ENCODE results near the gene PHF19. TPM values are rescaled to one million over a fixed set of nuclear protein-coding genes. Genes with fewer than 3 reads are reported as not detected.

PHF19 gene
- polyA plus RNA-seq, 1 donor = 43.4 TPM

DNA sequence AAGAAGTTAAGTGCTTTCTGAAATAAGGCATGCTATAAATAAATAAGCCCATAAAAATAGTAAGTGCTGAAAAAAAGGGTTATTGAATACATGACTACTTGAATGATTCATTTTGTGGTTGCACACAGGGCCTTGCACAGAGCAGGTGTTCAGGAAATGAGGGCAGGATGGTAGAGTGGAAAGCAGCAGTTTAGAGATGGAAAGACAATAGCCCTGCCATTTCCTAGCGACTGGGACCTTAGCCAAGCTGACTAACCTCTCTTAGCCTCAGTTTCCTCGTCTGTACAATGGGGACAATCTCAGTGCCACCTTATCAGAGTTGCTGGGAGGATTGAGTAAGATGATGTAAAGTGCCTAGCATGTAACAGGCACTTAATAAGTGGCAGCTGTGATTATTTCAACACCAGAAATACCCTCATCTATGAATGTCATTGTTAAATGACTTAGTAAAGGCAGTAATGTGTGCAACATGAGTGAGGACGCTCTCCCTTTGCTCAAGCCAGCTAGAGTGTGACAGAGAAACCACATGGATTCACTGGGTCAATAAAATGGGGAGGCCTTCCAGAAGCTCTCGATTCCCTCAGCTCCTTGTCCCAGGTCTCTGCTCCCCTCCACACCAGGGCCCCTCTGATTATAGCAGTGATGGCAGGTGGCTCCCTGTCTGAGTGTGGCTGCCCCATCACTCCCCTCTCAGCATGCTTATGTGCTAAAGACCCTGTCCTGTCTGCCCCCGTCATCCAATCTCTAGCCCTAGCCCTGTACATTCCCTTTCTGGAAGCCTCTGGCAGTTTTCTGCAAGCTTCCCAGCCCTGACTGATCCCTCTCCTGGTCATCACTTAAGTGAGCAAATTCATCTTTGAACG is 16.0 kb upstream of the PHF19 start:
- no peak for DNase-seq

DNA sequence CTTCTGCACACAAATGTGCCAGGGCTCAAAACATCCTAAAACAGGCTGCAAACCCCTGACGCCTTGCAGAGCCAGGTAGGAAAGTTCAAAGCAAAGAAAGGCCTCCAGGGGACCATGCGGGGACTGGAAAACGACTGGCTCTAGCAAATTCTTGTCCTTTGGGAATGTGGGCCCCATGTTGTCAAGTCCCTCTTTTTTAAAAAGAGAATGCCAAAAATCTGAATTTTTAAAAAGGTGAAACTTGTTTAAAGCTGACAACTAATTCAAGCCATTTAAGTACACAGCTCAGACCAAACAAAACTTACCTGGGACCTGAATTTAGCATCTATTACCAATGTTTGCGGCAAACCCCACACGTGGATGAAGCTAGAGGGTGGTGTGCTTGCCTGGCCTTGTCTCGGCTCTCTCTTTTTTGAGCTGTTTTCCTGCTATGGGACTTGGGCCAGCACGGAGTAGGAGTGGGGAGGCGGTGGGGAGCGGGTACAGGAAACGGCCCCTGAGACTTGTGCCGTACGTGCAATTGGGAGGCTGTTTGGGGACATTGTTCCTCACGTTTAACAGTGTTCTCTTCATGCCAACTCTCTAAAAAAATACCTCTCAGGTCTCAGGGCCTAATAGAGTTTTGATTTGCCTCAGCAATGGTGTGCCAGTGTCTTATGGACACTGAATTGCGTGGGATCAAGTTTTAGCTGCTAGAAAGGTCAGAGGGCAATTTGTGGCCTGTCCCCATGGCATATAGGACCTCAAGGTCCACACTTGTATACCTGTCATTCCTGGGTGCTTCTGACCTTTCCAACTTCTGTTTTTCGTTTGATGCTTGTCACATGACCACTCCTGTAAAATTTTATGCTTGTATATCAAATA is 15.1 kb upstream of the PHF19 start:
- no peak for DNase-seq

DNA sequence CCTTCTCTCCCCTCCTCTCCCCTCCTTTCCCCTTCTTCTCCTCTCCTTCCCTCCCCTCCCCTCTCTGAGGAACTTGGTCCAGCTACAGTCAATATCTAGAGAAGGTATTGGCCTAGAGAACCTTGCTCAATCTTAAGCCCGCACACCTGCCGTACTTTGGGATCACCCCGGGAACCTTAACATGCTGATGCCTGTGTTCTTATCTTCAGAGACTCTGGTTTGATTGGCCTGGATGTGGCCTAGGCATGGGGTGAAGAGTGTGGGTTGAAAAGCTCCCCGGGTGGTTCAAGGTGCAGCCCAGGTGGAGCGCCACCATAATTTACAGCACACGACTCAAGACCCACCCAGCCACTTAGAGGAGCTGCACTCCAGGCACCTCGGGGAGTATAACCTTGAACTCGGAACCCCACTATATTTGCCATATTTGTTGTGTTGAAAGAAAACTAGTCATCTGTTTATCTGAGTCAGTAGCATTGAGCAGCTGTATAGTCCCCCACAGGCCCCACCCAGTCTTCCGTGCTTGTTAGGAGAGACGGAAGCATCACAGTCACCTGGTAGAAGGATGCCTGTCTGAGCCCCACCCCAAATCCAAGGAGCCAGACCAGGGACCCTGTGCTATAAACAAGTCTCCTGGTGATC is 14.4 kb upstream of the PHF19 start:
- no peak for DNase-seq

DNA sequence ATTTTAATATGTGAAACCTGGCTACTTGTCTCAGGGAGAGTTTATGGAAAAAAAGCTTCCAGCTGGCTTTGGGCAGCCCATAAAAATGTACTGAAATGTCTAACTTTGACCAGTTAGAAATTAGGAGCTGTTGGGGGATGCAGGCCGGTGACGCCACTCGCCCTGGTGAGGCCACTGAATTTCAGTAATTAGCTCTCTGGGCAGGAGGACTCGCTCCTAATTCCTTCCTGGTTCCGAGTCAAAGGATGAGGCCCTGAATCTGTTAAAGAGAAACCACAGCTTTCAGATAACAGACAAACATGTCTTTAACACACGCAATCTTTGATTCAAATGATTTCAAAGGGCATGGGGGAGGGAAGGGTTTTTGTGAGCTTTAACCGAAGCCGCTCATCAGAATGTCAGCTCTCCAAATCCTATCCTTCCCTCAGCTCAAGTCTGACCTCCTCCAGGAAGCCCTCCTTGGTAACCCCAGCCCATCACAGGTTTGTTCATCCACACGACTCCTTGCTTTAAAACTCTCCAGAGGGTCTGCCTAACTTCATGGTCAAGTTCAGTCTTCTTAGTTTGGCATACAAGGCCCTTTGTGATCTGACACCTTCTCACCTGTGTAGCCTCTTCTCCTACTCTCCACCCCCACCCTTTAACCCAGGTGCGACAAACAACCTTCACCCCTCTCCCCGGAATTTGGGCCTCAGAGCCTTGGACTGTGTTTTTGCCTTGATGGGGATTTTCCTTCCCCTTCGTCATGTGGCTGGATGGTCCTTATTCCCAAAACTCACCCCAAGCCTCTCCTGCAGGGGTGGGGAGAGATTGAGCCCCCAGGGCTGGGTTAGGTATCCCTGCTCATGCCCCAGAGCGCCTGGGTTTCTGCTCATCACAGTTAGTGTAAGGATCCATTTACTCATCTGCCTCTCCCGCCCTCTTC is 13.6 kb upstream of the PHF19 start:
- DNase-seq = no peak

DNA sequence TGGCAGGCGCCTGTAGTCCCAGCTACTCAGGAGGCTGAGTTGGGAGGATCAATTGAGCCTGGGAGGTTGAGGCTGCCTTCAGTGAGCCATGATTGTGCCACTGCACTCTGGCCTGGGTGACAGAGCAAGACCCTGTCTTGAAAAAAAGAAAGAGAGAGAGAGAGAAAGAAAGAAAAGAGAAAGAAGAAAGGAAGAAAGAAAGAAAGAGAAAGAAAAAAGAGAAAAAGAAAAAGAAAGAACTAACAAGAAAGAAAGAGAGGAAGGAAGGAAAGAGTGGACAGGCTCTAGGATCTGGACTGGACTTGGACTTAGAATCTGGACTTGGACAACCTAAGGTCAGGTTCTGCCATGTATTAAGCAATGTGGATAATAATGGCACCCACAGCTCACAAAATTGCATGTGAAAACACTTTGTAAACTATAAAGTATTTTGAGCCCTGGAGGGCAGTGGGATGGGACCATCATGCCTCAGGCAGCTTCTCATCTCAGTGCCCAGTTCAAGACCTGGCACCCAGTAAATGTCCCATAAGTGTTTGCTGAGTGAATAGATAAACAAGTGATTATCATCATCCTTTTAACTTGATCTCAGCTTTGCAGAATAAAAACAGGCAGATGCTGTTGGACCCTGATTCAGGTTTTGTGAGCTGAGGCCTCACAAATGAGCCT is 12.8 kb upstream of the PHF19 start:
- no peak for DNase-seq

DNA sequence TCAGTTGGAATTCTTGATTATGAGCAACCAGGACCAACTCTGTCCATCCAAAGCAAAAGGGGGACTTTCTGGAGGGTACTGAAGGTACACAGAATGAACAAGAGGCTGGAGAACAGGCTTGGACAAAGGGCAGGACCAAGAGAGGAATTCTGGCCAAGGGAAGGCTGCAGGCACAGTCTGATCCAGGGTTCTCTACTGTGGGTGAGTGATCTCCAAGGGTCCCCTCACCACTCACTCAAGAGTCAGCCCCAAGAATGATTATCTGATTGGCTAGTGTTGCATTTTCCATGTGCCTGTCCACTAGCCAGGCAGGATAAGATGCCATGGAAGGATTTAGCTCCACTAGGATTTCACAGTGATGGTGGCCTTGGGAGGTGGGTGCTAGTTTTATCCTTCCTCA is 11.6 kb upstream of the PHF19 start:
- no peak for DNase-seq

DNA sequence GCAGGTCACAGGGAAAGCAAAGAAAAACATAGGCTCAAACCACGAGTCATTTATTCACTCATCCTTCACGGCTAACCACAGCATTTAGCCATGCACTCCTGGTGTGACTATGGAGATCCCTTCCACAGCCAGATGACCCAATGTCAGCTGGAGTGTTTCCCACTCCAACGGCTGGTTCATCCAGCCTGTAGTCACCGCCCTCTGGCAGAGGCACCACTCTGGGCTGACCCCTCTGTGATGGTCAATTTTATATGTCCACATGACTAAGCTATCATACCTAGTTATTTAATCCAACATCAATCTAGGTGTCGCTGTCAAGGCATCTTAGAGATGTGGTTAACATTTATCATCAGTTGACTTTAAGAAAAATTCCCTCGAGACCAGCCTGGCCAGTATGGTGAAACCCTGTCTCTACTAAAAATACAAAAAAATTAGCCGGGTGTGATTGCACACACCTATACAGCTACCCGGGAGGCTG is 9.5 kb upstream of the PHF19 start:
- no peak for DNase-seq

DNA sequence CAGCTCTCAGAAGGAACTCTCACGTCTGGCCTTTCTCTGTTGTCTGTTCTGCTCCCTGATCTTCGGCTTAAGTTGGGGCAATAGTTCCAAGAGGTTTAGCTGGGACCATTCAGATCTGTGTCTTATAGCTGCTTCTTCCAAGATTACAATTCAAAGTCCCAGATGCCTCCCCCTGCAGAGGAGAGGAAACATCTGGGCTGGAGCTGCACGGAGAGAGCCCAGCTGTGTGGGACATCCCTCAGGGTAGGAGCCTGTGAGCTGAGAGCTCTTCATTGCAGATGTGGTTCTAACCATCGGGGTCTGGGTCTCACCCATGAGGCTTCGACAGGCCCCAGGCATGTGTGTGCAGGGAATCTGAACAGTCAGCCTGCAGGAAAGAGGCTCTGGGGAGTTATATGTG is 9.0 kb upstream of the PHF19 start:
- peak; percentile 31 for DNase-seq

DNA sequence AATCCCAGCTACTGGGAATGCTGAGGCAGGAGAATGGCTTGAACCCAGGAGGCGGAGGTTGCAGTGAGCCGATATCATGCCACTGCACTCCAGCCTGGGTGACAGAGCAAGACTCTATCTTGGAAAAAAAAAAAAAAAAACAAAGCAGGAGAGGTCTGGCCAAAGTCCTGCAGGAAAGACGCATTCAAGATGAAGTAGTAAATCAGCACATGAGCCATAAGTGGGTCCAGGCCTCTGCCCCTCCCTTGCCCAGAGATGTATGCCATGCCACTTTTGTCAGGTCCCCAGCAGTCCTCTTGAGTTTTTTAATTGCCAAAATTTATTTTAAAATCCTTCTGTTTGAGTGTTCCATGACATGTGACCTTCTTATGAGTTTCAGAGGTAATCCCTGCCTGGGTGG is 8.5 kb upstream of the PHF19 start:
- no peak for DNase-seq

DNA sequence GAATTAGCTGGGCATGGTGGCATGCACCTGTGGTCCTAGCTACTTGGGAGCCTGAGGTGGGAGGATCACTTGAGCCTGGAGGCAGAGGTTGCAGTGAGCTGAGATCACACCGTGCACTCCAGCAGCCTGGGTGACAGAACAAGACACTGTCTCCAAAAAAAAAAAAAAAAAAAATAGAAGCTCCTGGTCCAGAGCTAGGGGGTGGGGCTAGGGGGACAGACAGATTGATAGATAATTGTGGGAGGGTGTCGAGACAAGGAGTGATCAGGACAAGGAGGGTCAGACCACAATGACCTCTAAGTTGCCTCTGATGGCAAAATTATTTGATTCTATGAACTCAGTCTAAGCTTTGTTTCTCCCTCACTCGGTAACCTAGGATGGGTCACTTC is 6.6 kb upstream of the PHF19 start:
- no peak for DNase-seq

DNA sequence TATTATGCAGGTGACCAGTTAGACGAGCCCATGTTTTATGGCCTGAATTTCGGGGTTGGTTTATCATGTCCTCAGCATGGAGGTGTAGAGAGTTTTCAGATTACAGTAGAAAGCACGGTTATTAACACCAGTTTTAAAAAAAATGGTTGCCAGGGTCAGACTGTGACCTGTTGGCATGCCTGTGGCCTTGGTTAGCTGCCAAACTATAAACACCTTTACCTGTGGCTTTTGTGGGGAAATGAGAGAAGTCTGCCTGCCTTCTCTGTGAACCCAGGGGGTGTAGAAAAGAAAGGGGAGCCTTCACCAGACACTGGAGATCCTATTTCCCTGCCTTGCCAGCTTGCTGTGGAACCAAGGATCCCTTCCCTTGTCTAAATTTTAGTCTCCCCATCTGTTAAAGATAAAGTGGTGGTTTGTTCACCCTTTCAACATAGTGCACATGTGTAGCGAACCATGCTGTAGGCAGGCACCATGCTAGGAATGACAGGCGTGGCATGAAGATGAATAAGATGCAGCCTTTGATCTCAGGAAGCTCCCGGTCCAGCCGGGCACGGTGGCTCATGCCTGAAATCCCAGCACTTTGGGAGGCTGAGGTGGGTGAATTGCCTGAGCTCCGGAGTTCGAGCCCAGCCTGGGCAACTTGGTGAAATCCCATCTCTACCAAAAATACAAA is 6.1 kb upstream of the PHF19 start:
- no peak for DNase-seq

DNA sequence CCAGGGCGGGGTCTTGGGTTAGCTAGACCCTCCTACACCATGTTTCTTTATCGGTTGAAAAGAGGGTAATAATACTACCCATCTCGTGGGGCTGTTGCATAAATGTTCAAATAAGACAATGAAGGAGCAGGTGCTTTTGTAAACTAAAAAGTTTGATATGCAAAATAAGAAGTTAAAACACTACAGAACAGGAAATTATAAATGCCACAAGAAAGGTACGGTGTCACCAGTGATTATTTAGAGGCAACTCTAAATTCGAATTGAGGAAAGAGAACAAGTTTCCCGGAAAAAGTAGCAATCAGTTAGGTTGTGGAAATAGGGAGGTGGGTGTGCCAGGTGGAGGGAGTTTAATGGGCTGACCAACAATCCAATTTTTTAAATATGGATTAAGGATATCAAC is 2.5 kb upstream of the PHF19 start:
- DNase-seq = no peak

DNA sequence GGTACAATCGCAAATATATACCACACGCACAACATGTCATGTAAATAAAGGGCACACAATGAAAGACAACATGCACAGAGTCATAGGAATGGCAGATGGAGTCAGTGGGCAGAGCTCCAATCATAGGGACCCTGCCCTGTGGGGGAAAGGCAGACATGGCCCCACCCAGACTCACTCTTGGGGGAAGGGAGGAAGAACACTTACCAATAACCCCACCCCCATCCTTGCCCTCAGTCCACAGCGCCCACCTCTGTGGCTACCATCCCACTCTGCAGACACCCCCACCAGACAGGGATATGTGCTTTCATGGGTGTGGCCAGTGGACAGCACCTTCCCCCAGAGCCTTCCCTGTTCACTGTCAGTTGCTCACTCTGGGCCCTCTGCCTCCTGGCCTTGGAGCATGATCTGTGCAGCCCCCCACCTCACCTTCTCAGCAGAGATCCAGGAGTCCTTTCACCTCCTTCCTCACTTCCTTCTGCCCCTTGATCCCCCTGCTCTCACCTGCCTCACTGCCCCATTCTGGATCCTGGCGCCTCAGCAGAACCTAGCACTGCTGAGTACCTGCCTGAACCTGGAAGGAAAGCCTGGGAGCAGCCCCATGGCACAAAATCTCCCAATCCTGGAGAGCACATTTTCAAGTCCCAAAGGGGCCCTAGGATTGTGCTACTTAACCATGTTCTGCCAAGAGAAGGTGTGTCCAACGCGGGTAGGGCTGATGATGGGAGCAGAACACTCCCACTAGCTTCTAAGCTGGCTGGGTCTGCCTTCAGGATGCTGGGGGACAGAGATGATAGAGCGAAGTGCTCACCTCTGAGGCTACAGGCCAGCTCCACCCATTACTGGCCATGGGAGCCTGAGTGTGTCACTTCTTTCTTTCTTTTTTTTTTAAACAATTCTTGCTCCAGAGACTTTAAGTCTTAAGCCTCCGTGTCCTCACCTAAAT is 1.5 kb upstream of the PHF19 start:
- DNase-seq = no peak

DNA sequence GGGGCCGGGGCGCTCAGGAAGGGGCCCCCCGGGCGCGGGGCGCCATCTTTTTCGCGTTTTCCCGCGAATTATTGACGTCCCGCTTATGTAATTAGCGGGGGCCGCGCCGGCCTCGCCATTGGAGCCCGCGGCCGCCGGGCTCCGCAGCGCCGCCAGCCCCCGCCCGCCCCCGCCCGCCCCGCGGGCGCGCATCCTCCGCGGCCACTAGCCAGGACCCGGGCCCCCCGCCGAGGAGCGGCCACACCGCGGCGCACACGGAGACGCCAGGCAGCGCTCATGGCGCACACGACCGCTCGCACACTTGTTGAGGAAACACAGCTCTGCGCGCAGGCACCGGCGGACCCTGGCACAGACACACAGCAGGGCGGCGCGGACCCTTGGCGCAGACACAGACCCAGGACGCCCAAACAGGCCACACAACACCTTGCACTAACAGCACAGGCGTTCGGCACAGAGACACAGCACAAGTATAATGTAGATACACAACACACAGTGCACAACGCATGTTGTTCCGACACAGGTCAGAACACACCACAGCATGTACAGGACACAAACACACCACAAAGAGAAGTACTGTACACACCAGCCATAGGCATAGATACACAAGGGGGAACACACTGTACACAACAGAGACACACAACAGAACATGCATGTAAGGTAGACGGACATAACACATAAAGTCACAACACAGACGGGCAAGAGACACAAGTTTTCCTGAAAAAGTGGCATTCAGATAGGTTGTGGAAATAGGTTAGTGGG is 467 bp upstream of the PHF19 start:
- peak; percentile 48 for DNase-seq

DNA sequence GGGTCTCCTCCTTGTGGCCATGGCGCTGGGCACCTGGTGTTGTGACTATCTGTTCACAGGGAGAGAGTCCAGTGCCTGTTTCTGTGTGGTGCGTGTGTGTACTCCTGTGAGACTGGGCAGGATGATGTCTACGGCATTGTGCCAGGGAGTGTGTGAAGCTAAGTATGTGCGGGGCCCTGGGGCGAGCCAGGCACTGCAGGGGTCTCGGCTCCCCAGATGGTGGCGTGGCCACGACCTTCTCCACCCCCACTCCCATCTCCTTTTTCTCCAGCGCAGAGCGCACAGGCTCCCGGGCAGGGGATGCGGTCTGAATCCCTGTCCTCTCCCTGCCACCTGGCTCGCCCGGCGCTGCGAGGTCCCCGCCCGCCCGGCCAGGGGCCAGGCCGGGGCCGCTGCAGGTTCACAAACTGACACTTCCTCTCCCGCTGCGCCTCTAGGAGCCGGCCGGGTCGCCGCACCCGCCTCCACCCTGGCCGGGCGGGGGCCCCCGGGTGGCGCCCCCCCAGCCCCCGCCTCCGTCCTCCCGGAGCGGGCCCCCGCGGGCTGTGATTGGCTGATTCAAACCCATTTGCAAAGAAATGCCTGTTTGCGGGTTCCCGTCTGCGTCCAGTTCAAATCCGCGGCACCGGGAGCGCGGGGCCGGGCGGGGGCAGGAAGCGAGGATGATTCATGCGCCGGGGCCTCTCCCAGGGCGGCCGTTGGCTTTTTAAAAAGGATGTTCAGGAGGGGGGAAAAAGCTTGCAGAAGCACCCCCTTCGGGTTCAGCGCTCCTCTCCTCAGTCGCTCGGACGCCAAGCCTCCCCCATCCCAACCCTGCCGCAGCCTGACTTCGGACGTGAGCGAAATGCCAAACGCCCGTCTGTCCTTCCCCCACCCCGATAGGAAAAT is 790 bp downstream of the PHF19 start:
- peak; percentile 61 for DNase-seq

DNA sequence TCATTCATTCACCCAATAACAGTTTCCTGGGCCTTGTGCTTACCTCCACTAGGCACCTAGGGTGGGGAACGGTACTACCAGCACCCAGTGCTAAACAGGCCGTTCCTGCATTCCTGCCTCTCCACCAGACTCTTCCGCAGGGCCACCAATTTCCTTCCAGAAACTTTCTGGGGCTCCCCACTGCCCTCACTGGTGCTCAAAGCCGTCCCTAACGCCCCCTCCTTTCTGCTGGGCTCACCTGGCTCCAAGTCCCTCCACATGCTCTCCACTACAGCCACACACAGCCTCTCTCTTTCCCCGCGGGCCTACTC is 1.4 kb downstream of the PHF19 start:
- no peak for DNase-seq

DNA sequence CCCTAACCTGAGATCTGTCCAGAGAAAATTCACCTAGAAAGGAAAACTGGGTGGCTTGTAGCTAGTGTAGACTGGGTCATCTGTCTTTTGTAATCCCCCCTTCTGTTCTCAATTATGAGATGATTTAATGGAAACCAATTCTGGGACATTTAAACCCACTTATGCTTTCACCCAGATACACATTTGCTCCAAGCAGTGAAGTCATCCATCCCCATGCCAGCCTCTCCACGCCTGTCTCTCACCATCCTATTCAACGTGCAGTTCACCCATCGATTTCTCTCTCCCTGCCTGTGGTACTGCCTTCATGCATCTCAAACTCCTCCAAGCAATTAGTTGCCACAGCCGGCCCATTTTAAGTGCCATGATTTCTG is 1.8 kb downstream of the PHF19 start:
- DNase-seq = no peak
